Lower lobe of right lung (tissue), 2 donors: ENCODE results near the gene CSTF3. TPM values are rescaled to one million over a fixed set of nuclear protein-coding genes. Genes with fewer than 3 reads are reported as not detected.
A peak's percentile ranks its signal among the peaks of the same experiment; 100 is the strongest.
"Not testable (repeated sequence)": the region's sequence is repeated elsewhere in the genome, so short reads cannot be mapped to it uniquely, and the experiment has no call there.

Experiments
- ATAC-seq, 2 donors: fragments of 200-7000 bp; cut with Tn5 transposase; one replicate each; pipeline ENCODE4 v1.9.1; 2020 to 2022; ENCODE audit warnings: mild to moderate bottlenecking in 2 of 2, moderate library complexity in 2 of 2
- DNase-seq: peaks from one replicate; pipeline ENCODE4 v3.0.0-alpha.2; 2020
- H3K27ac ChIP-seq: fragments of 200-600 bp; one replicate; pipeline ENCODE4 v1.8.0; 2022
- H3K27me3 ChIP-seq: fragments of 200-600 bp; one replicate; pipeline ENCODE4 v1.8.0; 2022; ENCODE audit warnings: low read depth
- H3K36me3 ChIP-seq: fragments of 200-600 bp; one replicate; pipeline ENCODE4 v1.8.0; 2022; ENCODE audit warnings: mild to moderate bottlenecking
- H3K4me1 ChIP-seq: fragments of 200-600 bp; one replicate; pipeline ENCODE4 v1.8.0; 2022
- H3K4me3 ChIP-seq: fragments of 200-600 bp; one replicate; pipeline ENCODE4 v1.8.0; 2022; ENCODE audit warnings: mild to moderate bottlenecking
- H3K9me3 ChIP-seq: fragments of 200-600 bp; one replicate; pipeline ENCODE4 v1.8.0; 2022
- intact Hi-C: fragments of 100-400 bp; cut with DNase I; formaldehyde crosslinking; loops from one replicate; pipeline ENCODE4 v1.11.0; 2022
- total RNA-seq: library from RNA; stranded (reverse); fragmentation: NEBNext Ultra II Directional; extraction: Animal tissue kit (Norgen Biotek cat#: 25700); gene quantifications from one replicate; pipeline ENCODE4 v1.2.1, GENCODE V29; 2021
- TF ChIP-seq, protein P1 (sequence below): fragments of 200-600 bp; IDR thresholded peaks from one replicate; pipeline ENCODE4 v1.8.0; 2022; ENCODE audit warnings: antibody characterized with exemption, mild to moderate bottlenecking
- donor health status: DM: no; HTN: yes; CAD: no; lungs with severe emphysema.

Gene CSTF3
- total RNA-seq, 1 donor from 2014 or later, result 20.4 TPM

DNA sequence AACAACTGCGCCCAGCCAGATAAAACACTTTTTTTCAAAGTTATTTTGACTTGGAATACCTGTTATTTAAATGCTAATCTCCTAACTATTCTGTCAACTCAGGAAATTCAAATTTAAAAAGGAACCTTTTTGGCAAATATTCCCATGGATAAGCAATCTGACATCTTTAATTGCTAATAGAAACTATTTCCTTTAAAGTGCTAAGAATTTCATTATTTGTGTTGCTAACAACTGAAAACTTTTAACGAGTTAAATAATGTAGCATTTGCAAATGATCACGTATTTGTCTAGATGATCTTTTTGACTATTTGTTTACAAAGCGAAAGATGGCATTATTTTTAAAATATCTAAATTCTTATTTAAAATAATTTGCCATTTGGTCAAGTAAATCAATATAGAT, 28.8 kb downstream of the CSTF3 start:
- H3K27me3 ChIP-seq, result no peaks in the 10 kb centered on the region
- H3K27ac ChIP-seq, result no peak overlapping the region
- TF ChIP-seq, protein P1, sequence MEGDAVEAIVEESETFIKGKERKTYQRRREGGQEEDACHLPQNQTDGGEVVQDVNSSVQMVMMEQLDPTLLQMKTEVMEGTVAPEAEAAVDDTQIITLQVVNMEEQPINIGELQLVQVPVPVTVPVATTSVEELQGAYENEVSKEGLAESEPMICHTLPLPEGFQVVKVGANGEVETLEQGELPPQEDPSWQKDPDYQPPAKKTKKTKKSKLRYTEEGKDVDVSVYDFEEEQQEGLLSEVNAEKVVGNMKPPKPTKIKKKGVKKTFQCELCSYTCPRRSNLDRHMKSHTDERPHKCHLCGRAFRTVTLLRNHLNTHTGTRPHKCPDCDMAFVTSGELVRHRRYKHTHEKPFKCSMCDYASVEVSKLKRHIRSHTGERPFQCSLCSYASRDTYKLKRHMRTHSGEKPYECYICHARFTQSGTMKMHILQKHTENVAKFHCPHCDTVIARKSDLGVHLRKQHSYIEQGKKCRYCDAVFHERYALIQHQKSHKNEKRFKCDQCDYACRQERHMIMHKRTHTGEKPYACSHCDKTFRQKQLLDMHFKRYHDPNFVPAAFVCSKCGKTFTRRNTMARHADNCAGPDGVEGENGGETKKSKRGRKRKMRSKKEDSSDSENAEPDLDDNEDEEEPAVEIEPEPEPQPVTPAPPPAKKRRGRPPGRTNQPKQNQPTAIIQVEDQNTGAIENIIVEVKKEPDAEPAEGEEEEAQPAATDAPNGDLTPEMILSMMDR, result no peak
- no peak for DNase-seq
- H3K9me3 ChIP-seq, result no peaks in the 10 kb centered on the region
- H3K4me3 ChIP-seq, result no peak overlapping the region
- intact Hi-C loops, result no loop called here
- no peak for ATAC-seq
- peaks cover 7% of the 10 kb centered on the region for H3K4me1 ChIP-seq
- no peaks in the 10 kb centered on the region for H3K36me3 ChIP-seq

DNA sequence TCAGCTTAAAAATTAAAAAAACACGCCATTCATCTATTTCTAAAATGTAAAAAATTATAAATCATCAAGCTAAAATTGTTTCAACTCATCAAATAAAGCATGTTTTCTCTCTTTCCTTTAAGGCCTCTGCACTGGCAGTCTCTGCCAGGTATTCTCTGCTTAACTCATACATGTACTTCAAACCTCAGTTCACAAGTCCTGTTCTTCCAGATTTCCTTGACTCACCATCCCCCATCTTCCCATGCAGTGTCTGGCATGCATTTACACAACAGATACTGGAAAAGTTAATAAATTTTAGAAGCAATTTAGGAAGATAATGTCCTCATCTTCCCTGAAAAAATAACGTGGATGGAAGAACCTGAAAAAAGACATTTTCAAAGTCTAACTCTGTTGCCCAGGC, 32.5 kb downstream of the CSTF3 start:
- H3K4me1 ChIP-seq, result no peaks in the 10 kb centered on the region
- ATAC-seq, result peak in 1 of 2 donors; percentile 54
- intact Hi-C loops, result no loop called here
- TF ChIP-seq, protein P1, result no peak
- DNase-seq, result no peak
- no peaks in the 10 kb centered on the region for H3K27me3 ChIP-seq
- H3K27ac ChIP-seq, result no peak overlapping the region
- H3K36me3 ChIP-seq, result no peaks in the 10 kb centered on the region
- H3K4me3 ChIP-seq, result no peak overlapping the region
- H3K9me3 ChIP-seq, result no peaks in the 10 kb centered on the region

DNA sequence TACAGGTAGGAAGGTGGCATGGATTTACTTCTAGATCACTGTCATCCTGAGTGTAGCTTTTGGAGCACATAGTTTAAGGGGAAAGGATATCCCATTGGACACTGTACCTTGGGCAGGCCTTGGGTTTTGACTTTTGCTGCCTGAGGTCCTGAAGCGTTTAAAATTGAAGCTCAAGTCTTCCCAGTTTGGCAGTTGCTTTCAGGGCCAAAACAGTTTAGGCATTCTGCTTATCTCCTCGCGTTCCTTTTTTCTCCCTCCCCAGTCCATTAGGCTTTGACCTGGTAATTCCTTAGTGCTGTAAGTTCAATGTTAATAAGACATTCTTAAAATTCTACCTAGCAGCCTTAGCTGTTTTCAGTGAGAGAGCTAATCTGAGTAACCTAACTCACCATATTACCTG, 35.7 kb downstream of the CSTF3 start:
- Histone ChIP-seq H3K27me3 (no peaks in the 10 kb centered on the region), H3K9me3 (no peaks in the 10 kb centered on the region), H3K36me3 (no peaks in the 10 kb centered on the region), H3K27ac (no peak overlapping the region), H3K4me3 (no peak overlapping the region), H3K4me1 (no peaks in the 10 kb centered on the region)
- ATAC-seq (no peak), DNase-seq (no peak)
- TF ChIP-seq, protein P1, result no peak
- intact Hi-C loops, result no loop called here

DNA sequence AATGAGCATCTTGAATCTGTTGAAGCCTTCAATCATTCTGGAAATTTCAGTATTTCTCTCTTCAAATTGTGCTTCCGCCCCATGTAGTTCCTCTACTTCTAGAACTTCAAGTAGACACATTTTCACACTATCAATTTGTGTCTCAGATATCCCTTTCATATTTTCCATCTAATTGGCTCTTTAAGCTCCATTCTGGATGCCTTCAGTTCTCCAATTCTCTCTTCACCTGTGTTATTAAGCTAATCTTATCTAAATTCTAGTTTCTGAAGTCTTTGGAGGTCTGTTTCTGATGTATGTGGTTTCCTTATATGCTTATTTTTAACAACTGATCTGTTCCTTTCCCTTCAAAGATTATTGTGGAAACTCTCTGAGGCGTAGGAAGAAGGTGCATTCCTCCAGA, 36.3 kb downstream of the CSTF3 start:
- Histone ChIP-seq H3K4me3 (no peak overlapping the region), H3K27me3 (no peaks in the 10 kb centered on the region), H3K9me3 (no peaks in the 10 kb centered on the region), H3K36me3 (no peaks in the 10 kb centered on the region), H3K27ac (no peak overlapping the region), H3K4me1 (no peaks in the 10 kb centered on the region)
- intact Hi-C loops, result no loop called here
- no peak for DNase-seq
- ATAC-seq, result no peak
- TF ChIP-seq, protein P1, result no peak

DNA sequence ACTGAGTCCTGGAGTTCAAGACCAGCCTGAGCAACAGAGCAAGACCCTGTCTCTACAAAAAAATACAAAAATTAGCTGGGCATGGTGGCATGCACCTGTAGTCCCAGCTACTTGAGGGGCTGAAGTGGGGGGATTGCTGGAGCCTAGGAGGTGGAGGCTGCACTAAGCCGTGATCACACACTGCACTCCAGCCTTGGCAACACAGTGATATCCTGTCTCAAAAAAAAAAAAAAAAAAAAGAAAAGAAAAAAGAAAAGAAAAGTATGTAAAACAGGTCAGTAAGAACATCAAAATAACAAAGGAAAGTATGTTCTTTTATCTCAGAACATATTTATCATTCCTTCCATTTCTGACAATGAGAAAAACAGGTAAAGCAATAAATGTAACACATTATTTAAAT, 38.6 kb downstream of the CSTF3 start:
- intact Hi-C loops, H3K36me3 ChIP-seq, H3K9me3 ChIP-seq, H3K4me1 ChIP-seq, DNase-seq, H3K27ac ChIP-seq, H3K4me3 ChIP-seq, ATAC-seq, H3K27me3 ChIP-seq: not testable (repeated sequence)

DNA sequence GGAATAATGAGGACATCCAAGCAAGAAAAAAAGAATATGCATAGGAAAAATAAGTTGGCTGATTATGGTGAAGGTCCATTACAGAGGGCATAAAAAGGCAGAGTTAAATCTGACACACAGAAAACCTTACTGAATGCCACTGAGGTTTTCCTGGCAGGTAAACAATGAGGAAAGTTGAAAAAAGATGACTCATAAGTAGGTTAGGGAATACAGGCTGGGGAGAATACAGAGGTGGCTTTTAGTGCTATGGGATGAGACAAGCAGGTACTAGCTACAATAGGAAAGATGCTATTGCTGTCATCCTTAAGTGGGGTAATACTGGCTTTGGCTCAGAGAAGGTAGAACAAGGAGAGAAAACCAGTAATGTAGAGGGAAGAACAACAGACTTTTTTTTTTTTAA, 44.7 kb downstream of the CSTF3 start:
- ATAC-seq, result no peak

More for the DNA sequence above, 44.7 kb downstream of the CSTF3 start:
- TF ChIP-seq, protein P1, result no peak
- intact Hi-C loops, result no loop called here
- no peaks in the 10 kb centered on the region for H3K4me1 ChIP-seq
- H3K36me3 ChIP-seq, result no peaks in the 10 kb centered on the region
- H3K27me3 ChIP-seq, result no peaks in the 10 kb centered on the region
- H3K9me3 ChIP-seq, result no peaks in the 10 kb centered on the region
- no peak overlapping the region for H3K27ac ChIP-seq
- DNase-seq, result no peak
- H3K4me3 ChIP-seq, result no peak overlapping the region
